ENCODE data around the gene ATG4A.

ATG4A gene

GRCh38 chrX:108169768-108170167 is 78.2 kb downstream of the ATG4A start:
- DNase-seq, result no peak

- no peak for DNase-seq
Measured at GRCh38 chrX:108171671-108172070, 80.1 kb downstream of the ATG4A start.

GRCh38 chrX:108173874-108174273 is 82.3 kb downstream of the ATG4A start:
- DNase-seq, result no peak

DNA sequence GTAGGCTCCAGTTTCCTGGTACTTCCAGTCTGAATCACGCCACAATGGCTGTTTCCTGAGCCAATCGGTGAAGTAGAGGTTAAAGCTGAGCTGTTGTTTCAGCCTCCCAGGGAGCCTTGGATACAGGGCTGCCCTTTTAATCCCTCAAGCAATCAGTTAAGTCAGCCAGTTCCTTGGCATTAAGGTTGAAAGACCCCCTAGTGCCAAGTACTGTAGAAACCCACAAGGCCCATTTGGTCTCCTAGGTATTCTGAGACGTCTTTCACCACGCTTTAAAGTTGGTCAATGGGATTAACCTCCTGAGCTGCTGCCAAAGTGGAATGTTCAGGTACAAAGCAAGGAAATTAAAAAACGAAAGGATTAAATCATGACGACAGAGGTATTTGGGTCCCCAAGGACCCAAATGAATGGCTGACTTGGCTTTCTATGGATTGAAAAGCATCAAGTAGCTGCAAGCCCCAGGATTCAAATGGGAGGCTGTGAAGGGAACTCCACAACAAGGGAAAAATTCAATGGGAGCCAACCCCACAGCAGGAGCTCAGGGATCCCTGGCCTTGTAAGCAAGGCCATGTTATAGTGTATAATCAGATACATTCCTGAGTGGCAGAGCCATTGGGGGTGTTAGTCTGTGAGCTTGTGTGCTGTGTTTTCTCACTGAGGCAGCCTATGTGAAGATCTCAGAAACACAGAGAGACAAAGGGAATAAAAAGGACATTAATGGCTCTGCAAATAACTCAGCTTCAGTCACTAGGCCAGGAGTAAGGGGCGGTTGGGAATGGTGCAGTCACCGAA is 86.0 kb downstream of the ATG4A start:
- no peak for DNase-seq

GRCh38 chrX:108178143-108178498 is 86.5 kb downstream of the ATG4A start:
- DNase-seq, result no peak

- DNase-seq, result no peak
Measured at GRCh38 chrX:108186811-108187210, 95.2 kb downstream of the ATG4A start.

GRCh38 chrX:108198420-108198819 is 106.8 kb downstream of the ATG4A start:
- no peak for DNase-seq

DNA sequence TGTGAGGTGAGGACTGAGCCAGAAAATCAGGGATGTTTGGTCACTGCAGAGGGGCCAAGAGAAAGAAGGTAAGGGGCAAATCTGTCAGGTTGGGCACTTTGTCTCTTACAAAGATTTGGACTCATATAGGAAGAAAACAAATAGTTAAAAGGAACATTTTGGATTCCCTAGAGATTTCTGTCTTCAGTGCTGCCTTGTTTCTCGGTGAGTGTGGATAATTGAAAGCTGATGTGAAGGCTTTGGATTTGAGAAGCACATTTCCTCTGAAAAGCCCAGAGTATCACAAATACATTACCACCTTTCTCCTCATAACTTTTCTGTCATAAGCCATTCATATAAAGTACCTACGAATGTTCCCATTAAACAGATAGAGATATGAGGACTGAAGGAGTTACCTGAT is 107.5 kb downstream of the ATG4A start:
- DNase-seq, result no peak

- peak; percentile 18 for DNase-seq
Measured at GRCh38 chrX:108199691-108200090, 108.1 kb downstream of the ATG4A start.

- no peak for DNase-seq
Measured at GRCh38 chrX:108203540-108203939, 112.0 kb downstream of the ATG4A start.

Data from DMS 273 treated with DMSO at 0.1 percent for 48 hours (cell line).